Esophagus muscularis mucosa (tissue), 4 donors: ENCODE data around the gene GSTO2. TPM values are rescaled to one million over a fixed set of nuclear protein-coding genes. Genes with fewer than 3 reads are reported as not detected.

Source experiments
- DNase-seq: peaks from one replicate; pipeline ENCODE4 v3.0.0-alpha.2; 2017; ENCODE audit errors: extremely low spot score
- H3K27ac ChIP-seq, 4 donors: fragments of 200-600 bp; sonication (generic); replicated peaks in 1 of 4; 1 replicate in 3 of 4; 2 replicates in 1 of 4; pipeline ENCODE4 v1.5.1; 2016 to 2019; ENCODE audit warnings: mild to moderate bottlenecking in 1 of 4
- H3K27me3 ChIP-seq, 4 donors: fragments of 200-600 bp; sonication (generic); one replicate each; pipeline versions ENCODE4 v1.5.1 to v1.6.0; 2016 to 2019
- H3K36me3 ChIP-seq, 4 donors: fragments of 200-600 bp; sonication (generic); one replicate each; pipeline ENCODE4 v1.5.1; 2016 to 2019
- H3K4me1 ChIP-seq, 4 donors: fragments of 200-600 bp; sonication (generic); one replicate each; pipeline ENCODE4 v1.5.1; 2016 to 2019
- H3K4me3 ChIP-seq, 4 donors: fragments of 200-600 bp; sonication (generic); 1 replicate in 2 of 4; 2 replicates in 2 of 4; pipeline ENCODE4 v1.5.1; 2016 to 2019; ENCODE audit warnings: mild to moderate bottlenecking in 4 of 4, moderate library complexity in 1 of 4
- H3K9me3 ChIP-seq, 4 donors: fragments of 200-600 bp; sonication (generic); 1 replicate in 3 of 4; 2 replicates in 1 of 4; pipeline ENCODE4 v1.5.1; 2016 to 2019
- EP300 ChIP-seq: sonication (generic); formaldehyde crosslinking; IDR thresholded peaks from one replicate; pipeline ENCODE4 v1.6.1; 2017; ENCODE audit warnings: antibody characterized with exemption
- POLR2A ChIP-seq: fragments of 450-650 bp; IDR thresholded peaks from one replicate; pipeline ENCODE4 v1.6.1; 2017; ENCODE audit warnings: antibody characterized with exemption, moderate library complexity, mild to moderate bottlenecking, low read depth
- POLR2AphosphoS5 ChIP-seq, 2 donors: sonication (generic); formaldehyde crosslinking; IDR thresholded peaks; one replicate each; pipeline ENCODE4 v1.6.1; 2017; ENCODE audit warnings: antibody characterized with exemption in 2 of 2
- WGBS: methylation state at CpG from one replicate; pipeline ENCODE4 v1.1.5; 2018; 5-methylcytosine and 5-hydroxymethylcytosine counted together
- intact Hi-C: fragments of 100-400 bp; cut with DNase I; formaldehyde crosslinking; loops from one replicate; pipeline ENCODE4 v1.15.1; 2023
- small RNA-seq, 3 donors: library from RNA; depleted of rRNA; stranded (forward); fragments of <200 nt; gene quantifications; one replicate each; pipeline ENCODE3, GENCODE V24; 2016
- total RNA-seq, 4 donors: library from RNA; depleted of rRNA; stranded (reverse); fragments of >200 nt; gene quantifications; one replicate each; pipeline versions ENCODE4 v1.1.0 to v1.2.1, GENCODE V29; 2016
- TF ChIP-seq, protein P1 (sequence below), 3 experiments: fragments of 200-600 bp in 2 of 3; fragments of 450-650 bp in 1 of 3; sonication (generic) in 2 of 3; IDR thresholded peaks; one replicate each; pipeline ENCODE4 v1.5.1; 2017 to 2019; ENCODE audit warnings: antibody characterized with exemption in 3 of 3, mild to moderate bottlenecking in 2 of 3, moderate library complexity in 1 of 3

Gene GSTO2
- total RNA-seq, 4 donors from 2014 or later, result 0.42 to 0.99 (median 0.63) TPM

DNA sequence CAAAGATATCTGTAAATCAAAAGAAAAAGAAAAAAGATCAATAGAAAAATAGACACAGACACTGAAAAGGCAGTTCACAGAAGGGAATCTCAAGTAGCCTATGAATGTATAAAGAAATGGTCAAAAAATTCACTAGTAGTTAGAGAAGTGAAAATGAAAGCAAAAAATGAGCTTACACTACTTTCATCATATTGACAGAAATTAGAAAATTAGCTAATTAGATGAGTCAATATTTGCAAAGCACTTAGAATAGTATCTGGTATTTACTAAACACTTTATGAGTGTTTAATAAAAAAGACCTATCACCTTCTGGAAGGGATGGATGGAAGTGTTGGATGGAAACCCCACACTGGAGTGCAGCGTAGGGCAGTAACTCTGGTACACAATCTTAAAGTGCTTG, 82.9 kb downstream of the GSTO2 start:
- Histone ChIP-seq H3K27ac (no peak overlapping the region), H3K4me3 (no peak overlapping the region), H3K27me3 (no peaks in the 10 kb centered on the region), H3K9me3 (no peaks in the 10 kb centered on the region), H3K4me1 (peaks cover 12 to 34% (median 34%) of the 10 kb centered on the region in 4 donors), H3K36me3 (no peaks in the 10 kb centered on the region)
- intact Hi-C loops, result no loop called here
- DNase-seq, result no peak
- TF ChIP-seq EP300, result no peak
- TF ChIP-seq, protein P1, sequence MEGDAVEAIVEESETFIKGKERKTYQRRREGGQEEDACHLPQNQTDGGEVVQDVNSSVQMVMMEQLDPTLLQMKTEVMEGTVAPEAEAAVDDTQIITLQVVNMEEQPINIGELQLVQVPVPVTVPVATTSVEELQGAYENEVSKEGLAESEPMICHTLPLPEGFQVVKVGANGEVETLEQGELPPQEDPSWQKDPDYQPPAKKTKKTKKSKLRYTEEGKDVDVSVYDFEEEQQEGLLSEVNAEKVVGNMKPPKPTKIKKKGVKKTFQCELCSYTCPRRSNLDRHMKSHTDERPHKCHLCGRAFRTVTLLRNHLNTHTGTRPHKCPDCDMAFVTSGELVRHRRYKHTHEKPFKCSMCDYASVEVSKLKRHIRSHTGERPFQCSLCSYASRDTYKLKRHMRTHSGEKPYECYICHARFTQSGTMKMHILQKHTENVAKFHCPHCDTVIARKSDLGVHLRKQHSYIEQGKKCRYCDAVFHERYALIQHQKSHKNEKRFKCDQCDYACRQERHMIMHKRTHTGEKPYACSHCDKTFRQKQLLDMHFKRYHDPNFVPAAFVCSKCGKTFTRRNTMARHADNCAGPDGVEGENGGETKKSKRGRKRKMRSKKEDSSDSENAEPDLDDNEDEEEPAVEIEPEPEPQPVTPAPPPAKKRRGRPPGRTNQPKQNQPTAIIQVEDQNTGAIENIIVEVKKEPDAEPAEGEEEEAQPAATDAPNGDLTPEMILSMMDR (IDR thresholded peaks at IDR 0.05), result no peak
- TF ChIP-seq POLR2AphosphoS5 (IDR thresholded peaks at IDR 0.05), result no peak
- TF ChIP-seq POLR2A, result no peak
- WGBS, result 100% methylated on average over 1 of the region's 1 CpG

DNA sequence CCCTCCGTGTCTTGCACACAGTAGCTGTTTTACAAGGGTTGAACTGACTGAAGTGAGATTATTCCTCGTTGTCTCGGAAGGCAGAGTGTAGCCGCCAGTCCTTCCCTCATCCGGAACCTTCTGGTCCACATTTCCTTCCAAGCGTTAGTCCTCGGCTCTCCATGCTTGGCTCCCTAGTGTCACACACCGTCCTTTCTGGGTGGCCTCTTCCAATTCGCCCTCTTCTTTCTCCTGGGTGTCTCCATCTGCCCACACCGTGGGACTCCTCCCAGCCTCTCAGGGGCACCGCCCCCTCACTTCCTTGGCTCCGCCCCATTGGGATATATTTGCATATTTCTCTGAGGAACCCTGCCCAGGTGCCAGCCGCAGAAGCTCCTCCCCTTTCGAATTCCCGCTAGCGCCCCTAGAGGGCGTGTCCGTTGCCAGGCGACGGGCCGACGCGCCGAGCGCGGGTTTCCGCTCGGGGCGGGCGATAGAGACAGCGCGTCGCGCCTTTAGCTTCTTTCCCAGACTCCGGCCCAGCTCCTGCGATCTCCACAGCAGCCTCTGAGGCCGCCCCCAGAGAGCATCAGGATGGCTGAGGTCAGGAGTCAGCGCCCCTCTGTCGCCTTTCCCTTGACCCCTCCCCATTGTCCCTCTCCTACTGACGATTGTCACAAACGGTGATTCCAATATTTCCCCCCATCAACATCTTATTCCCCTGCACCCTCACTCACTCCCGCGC, 84.5 kb downstream of the GSTO2 start, which contains the start of gene CFAP58:
CFAP58 (plus strand) TSS at position 509 of the 724 bp plus-strand sequence; CDS start at position 574, 65 bp downstream.
- intact Hi-C loops, result no loop called here
- peak; percentile 96 for DNase-seq
- peaks cover 12 to 34% (median 34%) of the 10 kb centered on the region in 4 donors for H3K4me1 ChIP-seq
- peak within 1 kb of the TSS; percentile 2 to 65 (median 36) for H3K27ac ChIP-seq
- 5% methylated on average over 24 of the region's 43 CpGs for whole genome bisulfite sequencing
- TF ChIP-seq EP300 (no peak), POLR2AphosphoS5 (IDR thresholded peaks at IDR 0.05) (peak; percentile 66 to 71), POLR2A (no peak)
- TF ChIP-seq, protein P1 (IDR thresholded peaks at IDR 0.05), result peak; percentile 64 to 75 (median 70)
- H3K9me3 ChIP-seq, result no peaks in the 10 kb centered on the region
- peak within 1 kb of the TSS; percentile 44 to 60 (median 51) for H3K4me3 ChIP-seq
- H3K36me3 ChIP-seq, result no peaks in the 10 kb centered on the region
- H3K27me3 ChIP-seq, result no peaks in the 10 kb centered on the region

Small RNA genes lying within 50 kb of the gene (small RNA-seq; reads per million reads assigned to genes)
- gene MIR4482, result 0.08 to 0.56 (median 0.34) reads per million in 3 donors

Other genes starting within 250 kb of the GSTO2 start
- under 1 TPM in 3 of 4 donors, not detected in 1; 0.17 to 0.29 (median 0.26) TPM for gene COL17A1, start 183.3 kb upstream of the GSTO2 start, total RNA-seq
- gene SFR1, start 147.0 kb upstream of the GSTO2 start, total RNA-seq, result 1 to 10 TPM; 4.9 to 9.1 (median 7.8) TPM
- under 1 TPM in 2 of 4 donors, not detected in 2; 0.17 to 0.33 TPM for gene CFAP43, start 36.8 kb upstream of the GSTO2 start, total RNA-seq
- 100 to 1,000 TPM; 123 to 172 (median 152) TPM for gene GSTO1, start 14.3 kb upstream of the GSTO2 start, total RNA-seq
- 10 to 100 TPM; 18.7 to 56.0 (median 39.9) TPM for gene ITPRIP, start 69.3 kb downstream of the GSTO2 start, total RNA-seq
- 1 to 10 TPM in 2 of 4 donors, under 1 TPM in 2; 0.71 to 1.6 (median 1.0) TPM for gene CFAP58, start 84.6 kb downstream of the GSTO2 start, total RNA-seq